T-helper 2 cell treated with Interferon-gamma antibody and Interleukin-4, amounts not matched to agents 100 ng/mL and 5 ng/mL, for 36 hours (primary cell): ENCODE measurements around the gene TEX30. TPM values are rescaled to one million over a fixed set of nuclear protein-coding genes. Genes with fewer than 3 reads are reported as not detected.
"Not testable (repeated sequence)": the region's sequence is repeated elsewhere in the genome, so short reads cannot be mapped to it uniquely, and the experiment has no call there.

Experiments used
- intact Hi-C: fragments of 100-400 bp; cut with micrococcal nuclease; formaldehyde crosslinking; loops from one replicate; pipeline ENCODE4 v1.15.1; 2023
- total RNA-seq: library from RNA; stranded (reverse); gene quantifications from 2 replicates; pipeline ENCODE4 v1.2.3, GENCODE V29; 2022

TEX30 gene
- total RNA-seq, 1 donor from 2014 or later, result 47.2 TPM

DNA sequence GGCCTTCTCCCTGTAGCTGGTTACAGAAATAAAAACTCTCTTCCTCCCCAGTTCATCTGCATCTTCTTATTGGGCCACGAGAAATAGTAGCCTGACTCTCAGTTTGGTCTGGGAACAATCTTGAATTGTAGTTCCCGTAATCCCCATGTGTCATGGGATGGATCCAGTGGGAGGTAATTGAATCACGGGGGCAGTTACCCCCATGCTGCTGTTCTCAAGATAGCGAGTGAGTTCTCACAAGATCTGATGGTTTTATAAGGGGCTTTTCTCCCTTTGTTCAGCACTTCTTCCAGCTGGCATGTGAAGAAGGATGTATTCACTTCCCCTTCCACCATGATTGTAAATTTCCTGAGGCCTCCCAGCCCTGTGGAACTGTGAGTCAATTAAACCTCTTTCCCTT is 7.1 kb upstream of the TEX30 start:
- intact Hi-C loops, result not testable (repeated sequence)

DNA sequence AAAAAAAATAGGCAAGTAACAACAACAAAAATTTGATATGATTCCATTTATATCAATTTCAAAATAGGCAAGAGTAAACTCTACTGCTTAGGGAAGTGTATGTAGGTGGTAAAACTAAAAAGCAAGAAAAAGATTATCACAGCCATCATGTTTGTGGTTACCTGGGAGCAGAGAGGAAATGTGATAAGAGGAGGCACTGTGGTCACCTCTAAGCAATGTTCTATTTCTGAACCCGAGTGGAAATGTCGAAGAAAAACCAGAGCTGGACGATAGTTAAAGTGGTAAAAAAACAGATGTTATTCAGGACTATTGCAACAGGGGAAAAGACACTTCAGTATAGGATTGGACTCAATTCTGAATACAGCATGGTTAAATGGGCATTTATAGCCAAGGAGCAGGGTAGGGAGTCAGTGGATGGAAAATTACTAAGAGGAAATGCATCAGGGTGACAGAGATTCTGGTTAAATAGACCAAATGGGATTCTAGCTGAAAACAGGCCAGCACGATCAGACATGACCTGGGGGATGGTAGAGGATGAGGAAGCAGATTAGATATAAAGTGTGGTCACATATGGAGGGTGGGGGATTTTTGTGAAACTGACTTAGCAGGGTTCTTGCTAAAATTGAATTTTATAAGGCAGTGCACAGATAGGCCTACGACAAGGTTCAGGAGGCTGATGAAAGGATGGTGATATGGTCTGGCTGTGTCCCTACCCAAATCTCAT is 6.0 kb upstream of the TEX30 start:
- intact Hi-C loops, result loop anchor here (1.0 kb wide), 3 partner anchors 21 to 183 kb away; partner anchors contain the start of gene TPP2

DNA sequence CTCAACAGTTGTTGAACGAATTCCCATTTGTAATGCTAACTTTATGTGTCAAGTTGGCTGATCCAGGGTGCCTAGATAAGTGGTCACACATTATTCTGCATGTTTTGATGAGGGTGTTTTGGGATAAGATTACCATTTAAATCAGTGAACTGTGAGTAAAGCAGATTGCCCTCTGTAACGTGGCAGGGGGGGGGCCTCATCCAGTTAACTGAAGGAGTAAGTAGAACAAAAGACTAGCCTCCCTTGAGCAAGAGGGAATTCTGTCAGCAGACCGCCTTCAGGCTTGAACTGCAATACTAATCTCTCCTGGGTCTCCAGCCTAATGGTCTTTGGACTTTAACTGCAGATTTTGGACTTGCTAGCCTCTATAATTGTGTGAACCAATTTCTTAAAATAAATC is 4.2 kb upstream of the TEX30 start:
- intact Hi-C loops, result no loop called here

- intact Hi-C loops, result no loop called here
These were observed 2.7 kb upstream of the TEX30 start for GRCh38 chr13:102776271-102776670.

- intact Hi-C loops, result no loop called here
These were observed 1.3 kb upstream of the TEX30 start for GRCh38 chr13:102774591-102775520.

DNA sequence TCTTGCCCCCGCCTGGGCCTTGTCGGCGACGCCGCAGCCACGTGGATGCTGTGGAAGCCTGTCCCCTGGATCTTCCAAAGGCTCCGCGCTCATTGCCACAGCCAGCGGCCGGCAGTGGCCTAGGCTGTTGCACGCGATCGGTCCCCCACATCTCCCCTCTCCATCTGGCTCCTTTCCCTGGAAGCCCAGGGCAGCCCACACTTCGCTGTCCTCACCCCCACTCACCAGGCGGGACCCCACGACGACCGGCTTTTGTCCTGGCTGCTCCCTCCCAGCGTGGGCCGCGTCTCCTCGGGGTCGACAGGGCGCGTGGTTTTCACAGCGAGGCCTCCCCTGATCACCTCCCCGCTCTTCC is 605 bp upstream of the TEX30 start:
- intact Hi-C loops, result no loop called here

DNA sequence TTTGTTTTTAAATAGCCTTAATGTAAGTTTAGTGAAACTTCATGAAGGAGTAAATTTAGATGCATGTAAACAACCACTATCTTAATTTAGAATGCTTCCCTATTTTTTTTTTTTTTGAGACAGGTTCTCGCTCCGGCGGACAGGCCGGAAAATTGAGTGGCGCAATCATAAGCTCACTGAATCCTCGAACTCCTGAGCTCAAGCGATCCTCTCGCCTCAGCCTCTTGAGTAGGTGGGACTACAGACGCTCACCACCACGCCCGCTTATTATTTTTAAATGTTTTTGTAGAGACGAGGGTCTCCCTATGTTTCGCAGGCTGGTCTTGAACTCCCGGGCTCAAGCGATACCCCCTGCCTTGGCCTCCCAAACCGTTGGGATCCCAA is 1.6 kb downstream of the TEX30 start:
- intact Hi-C loops, result loop anchor here (2.0 kb wide), 1 partner anchor 377 kb away; no protein-coding TSS in a partner anchor

DNA sequence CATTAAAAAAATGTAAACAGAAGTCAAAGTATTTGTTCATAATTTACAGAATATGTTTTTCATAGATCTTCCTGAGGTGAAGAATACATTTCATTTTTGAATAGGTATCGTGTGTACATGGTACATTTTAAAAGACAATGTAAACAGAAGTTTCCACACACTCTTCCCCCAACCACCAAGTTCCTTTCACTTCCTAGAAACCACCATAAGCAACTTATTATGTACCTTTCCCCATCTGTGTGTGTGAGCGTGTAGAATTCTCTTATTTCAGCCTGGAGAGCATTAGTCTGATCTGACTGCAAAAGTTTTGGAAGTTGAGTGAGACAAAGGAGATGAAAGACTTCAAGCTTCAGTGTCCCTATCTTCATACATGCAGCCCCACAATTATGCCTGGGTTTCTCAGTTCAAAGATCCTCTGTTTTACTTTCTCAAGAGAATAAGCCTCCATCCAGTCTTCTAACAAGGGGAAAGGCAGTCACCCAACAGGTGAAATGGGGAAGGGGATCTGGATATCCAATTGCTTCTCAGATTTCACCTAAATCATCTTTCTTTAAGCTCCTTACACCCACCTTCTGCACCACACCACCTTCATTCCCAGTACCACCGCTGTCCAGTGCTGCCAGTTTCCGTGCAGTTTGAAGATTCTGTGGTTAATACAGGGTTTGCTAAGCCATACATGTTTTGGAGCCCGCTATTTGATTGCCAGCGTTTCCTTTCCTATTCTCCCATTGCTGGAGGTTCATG is 2.1 kb downstream of the TEX30 start:
- intact Hi-C loops, result loop anchor here (2.0 kb wide), 1 partner anchor 377 kb away; no protein-coding TSS in a partner anchor

DNA sequence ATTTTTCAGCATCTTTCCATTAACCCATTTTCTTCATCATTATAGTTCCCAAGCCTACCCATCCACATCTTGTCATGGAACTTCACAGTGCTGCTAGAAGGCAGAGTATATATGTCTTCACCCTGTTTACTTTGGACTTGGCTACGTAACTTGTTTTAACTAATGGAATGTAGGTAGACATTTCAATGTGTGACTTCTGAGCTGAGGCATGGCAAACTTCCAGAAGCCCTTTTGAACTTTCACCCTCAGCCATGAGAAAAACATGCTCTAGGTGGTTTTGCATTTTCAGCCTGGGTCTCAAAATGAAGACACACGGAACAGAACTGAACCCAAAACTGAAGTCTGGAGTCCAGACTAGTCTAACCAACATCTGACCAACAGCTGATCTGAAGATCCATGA is 3.2 kb downstream of the TEX30 start:
- intact Hi-C loops, result no loop called here

DNA sequence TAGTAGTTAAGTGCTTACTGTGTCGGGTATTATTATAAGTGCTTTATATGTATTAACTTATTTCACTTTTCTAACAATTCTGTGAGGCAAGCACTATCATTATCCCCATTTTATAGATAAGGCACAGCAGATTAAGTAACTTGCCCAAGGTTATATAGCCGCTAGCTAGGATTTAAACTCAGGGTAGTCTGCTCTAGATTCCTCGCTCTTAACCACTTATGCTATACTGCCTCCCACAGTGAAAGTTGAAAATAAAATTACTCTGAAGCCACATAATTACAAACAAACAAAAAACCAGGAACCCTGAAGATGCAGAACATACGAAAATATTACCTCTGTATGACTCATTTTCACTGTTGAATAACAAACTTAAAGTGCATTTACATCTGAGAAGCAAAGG is 3.9 kb downstream of the TEX30 start:
- intact Hi-C loops, result no loop called here

- intact Hi-C loops, result no loop called here
These were observed 4.7 kb downstream of the TEX30 start for GRCh38 chr13:102768909-102769308.

DNA sequence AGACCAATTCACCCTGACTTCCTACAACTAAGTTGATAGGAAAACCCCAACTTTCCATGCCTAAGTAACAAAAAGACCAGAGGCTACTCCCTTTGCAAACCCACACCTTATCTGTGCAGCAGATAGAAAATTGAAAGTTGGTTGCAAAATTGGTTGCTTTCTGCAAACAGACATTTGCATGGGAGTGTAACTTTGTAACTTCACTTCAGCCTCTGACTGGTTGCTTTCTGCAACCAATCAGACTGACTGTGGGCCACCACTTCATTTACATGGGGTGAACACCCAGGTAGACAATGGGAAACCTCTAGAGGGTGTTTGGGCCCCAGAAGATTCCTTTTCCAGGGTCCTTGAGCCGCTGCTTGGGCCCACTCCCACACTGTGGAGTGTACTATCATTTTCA is 9.8 kb downstream of the TEX30 start:
- intact Hi-C loops, result no loop called here

GRCh38 chr13:102761071-102761470 is 12.5 kb downstream of the TEX30 start:
- intact Hi-C loops, result no loop called here

DNA sequence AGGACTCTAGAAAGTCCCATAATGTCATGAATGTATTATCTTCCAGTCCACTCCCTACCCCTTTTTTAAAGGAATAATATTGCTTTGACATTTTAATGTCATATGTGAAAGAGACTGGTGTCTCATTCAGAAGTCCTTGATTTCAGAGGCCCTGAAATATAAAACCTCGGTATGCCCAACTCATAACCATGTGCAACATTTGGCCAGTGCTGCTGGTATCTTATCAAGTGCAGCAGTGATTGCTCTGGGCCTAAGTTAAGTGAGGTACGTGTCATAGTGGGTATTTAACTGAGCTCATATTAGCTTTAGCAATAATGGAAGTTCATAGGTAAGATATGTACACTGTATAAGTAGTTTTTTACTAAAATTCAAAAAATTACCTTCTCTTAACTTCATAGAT is 14.7 kb downstream of the TEX30 start:
- intact Hi-C loops, result no loop called here

- intact Hi-C loops, result no loop called here
These were observed 16.6 kb downstream of the TEX30 start for GRCh38 chr13:102757006-102757405.

GRCh38 chr13:102751886-102752285 is 21.7 kb downstream of the TEX30 start:
- intact Hi-C loops, result no loop called here

GRCh38 chr13:102742506-102742905 is 31.1 kb downstream of the TEX30 start:
- intact Hi-C loops, result no loop called here

DNA sequence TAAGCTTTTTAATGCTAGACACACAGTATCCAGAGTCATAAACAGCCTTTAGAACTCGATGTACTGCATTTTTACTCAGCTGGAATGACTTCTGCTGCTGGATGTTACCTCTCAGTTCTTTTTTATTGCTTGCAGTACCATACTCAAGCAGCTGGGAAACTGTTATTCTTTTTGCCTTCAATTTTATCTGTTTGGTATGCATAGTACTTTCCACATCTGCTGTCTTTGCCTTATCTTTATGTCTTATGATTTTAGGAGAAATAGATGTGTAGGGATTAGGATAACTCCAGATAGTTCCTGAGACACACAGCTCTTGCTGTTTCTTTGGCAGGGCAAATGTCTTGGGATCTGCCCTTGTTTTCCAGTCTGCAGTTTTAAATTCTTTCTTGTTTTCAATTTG is 31.5 kb downstream of the TEX30 start:
- intact Hi-C loops, result no loop called here

- intact Hi-C loops, result no loop called here
These were observed 43.9 kb downstream of the TEX30 start for GRCh38 chr13:102729560-102730270.

DNA sequence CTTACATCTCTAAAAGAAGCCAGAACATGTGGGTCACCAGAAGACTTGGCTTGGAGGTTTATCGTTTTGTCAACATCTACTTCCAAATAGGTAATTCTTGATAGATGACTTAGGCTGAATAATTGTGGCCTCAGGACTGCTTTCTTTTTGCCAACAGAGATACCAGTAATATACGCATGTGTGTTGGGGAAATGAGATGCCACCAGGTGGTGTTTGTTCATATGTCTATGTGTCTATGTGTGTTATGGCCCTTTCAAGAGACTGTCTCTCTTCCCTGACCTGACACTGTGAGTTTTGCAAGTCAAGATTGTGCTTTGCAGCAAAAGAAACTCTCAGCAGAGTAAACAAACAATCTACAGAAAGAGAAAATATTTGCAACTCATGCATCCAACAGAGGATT is 47.2 kb downstream of the TEX30 start:
- intact Hi-C loops, result loop anchor here (1.0 kb wide), 2 partner anchors 74 to 121 kb away; no protein-coding TSS in a partner anchor

- intact Hi-C loops, result loop anchor here (1.0 kb wide), 1 partner anchor 145 kb away; no protein-coding TSS in a partner anchor
These were observed 48.7 kb downstream of the TEX30 start for GRCh38 chr13:102724923-102725322.
